GM18511 (cell line): ENCODE data around the gene MZB1.
A peak's percentile ranks its signal among the peaks of the same experiment; 100 is the strongest.
"Not testable (repeated sequence)": the region's sequence is repeated elsewhere in the genome, so short reads cannot be mapped to it uniquely, and the experiment has no call there.

Experiments
- ATAC-seq: cut with Tn5 transposase; IDR thresholded peaks from one replicate; pipeline ENCODE4 v1.9.1; 2021; ENCODE audit warnings: mild to moderate bottlenecking, moderate library complexity; ENCODE audit not compliant: unreplicated experiment

Gene MZB1

DNA sequence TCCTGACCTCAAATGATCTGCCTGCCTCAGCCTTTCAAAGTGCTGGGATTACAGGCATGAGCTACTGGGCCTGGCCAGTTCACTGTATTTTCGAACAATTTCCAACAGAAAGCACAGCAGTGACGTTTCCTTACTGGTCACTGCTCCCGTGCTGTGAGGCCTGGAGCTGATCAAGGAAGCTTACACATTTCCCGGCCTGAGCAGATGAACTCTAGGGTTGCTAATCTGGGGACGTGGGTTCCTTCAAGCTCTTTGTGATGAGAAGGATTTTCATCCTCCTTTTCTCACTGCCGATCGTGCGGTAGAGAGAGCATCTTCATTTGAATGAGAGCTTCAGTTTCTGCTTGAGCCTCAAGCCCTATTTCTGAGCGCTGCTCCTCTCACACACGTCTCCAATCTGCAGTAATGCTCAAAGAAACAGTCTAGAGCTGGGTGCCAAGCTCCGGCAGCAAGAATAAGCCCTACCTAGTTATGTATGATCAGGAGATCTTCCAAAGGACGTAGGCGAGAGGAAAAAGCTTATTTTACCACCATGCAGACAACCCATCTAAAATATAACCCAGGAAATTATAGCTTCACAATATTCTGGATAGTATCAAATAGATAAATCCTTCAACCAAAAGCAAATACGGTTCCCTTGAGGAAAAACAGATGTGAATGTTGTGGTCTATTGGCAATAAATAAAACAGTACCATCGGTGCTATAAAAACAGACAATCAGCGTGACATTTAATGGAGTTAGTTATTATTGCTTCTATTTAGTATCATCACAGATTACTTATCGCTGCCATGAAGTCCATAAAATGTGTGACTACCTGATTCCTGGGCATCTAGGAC is 21.5 kb upstream of the MZB1 start:
- no peak for ATAC-seq

DNA sequence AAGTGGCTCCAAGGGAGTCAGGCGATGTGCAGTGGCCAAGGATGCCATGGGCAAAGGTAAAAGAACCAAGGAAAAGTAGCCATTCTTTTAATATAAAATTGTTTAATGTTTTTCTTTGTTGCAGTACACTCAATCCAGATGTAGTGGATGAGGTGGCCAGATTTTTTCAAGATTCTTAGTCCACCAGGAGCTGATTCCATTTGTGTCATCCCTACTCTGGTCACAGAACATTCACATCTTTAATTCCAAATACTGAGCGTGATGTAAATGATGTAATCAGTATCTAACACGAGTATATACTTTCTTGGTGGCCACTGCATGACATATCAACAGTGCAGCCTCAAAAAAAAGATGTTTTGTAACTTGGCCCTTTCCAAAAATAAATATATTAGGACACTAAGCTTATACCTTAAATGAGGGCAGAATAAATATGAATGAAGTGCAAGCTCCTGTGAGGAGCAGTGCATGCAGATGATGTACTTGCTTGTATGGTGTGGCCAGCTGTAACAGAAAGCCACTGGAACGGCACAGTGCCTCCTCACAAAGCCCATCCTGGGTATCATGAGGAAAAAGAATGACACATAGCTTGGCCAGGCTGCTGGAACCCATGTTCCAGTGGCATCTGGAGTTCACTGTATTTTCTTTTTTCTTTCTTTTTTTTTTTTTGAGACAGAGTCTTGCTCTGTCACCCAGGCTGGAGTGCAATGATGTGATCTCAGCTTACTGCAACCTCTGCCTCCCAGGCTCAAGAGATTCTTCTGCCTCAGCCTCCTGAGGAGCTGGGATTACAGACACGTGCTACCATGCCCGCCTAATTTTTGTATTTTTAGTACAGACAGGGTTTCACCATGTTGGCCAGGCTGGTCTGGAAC is 20.6 kb upstream of the MZB1 start:
- no peak for ATAC-seq

DNA sequence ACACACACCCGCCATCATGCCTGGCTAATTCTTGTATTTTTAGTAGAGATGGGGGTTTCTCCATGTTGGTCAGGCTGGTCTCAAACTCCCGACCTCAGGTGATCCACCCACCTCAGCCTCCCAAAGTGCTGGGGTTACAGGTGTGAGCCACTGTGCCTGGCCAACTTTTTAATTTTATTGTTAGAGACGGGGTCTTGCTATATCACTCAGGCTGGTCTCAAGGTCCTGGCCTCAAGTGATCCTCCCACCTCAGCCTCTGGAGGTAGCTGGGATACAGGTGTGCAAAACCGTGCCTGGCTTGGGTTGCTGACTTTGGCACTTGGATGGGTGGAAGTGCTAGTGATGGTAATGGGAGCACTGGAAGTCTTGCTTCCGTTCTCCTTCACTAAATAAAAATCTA is 19.4 kb upstream of the MZB1 start:
- not testable (repeated sequence) for ATAC-seq

DNA sequence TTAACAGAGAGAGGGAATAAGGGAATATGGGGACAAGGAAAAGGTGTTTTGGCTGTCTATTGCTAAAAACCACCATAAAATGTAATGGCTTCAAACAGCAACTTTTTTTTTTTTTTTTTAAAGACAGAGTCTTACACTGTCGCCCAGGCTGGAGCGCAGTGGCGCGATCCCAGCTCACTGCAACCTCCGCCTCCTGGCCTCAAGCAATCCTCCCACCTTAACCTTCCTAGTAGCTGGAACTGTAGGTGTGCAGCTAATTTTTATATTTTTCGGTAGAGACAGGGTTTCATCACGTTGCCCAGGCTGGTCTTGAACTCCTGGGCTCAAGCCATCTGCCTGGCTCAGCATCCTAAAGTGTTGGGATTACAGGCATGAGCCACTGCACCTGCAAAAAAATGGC is 18.5 kb upstream of the MZB1 start:
- no peak for ATAC-seq

DNA sequence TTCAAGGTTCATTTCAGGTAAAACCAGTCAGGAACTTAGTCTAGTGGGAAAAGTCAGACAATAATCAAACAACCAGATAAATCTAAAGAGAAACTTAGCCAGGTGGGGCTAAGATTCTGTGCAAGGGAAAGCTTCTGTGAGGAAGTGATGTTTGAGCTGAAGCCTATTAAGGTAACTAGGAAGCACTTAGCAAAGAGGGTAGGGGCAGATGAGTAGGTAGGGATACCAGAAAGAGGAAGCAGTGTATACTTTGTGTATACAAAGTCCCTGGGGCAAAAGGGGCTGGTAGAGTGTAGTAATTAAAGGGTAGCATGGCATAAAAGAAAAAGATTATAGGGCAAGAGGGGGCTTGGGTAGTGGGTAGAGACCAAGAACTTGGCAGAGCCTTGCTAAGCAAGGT is 17.8 kb upstream of the MZB1 start:
- no peak for ATAC-seq

DNA sequence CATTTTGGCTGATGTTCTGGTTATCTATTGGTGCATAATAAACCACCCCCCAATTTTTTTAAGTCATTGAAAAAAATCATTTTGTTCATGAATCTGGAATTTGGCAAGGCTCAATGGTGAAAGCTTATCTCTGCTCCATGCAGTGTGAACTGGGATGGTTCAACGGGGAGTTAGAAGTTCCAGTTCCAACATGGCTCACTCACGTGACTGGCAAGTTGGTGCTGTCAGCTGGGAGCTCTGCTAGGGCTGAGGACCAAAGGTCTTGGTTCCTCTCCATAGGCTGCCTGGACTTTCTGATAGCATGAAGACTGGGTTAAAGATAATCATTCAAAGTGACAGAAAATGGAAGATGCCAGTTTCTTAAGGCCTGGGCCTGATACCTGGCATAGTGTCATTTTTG is 17.2 kb upstream of the MZB1 start:
- no peak for ATAC-seq

DNA sequence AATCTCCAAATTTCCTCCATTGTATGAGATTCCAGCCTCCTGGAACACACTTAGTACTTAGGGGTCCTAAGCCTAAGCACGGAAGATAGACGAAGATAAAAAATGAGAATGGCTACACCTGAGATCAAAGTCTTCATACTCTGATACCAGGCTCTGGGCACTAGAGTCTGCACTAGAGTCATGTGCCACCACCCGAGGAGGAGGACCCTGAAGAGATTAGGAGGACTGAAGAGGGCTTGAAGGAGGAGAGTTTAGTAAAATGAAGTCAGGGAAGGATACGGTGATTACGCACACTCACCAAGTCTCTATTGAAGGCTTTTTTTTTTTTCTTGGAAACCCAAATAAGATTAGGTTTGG is 14.7 kb upstream of the MZB1 start:
- no peak for ATAC-seq

DNA sequence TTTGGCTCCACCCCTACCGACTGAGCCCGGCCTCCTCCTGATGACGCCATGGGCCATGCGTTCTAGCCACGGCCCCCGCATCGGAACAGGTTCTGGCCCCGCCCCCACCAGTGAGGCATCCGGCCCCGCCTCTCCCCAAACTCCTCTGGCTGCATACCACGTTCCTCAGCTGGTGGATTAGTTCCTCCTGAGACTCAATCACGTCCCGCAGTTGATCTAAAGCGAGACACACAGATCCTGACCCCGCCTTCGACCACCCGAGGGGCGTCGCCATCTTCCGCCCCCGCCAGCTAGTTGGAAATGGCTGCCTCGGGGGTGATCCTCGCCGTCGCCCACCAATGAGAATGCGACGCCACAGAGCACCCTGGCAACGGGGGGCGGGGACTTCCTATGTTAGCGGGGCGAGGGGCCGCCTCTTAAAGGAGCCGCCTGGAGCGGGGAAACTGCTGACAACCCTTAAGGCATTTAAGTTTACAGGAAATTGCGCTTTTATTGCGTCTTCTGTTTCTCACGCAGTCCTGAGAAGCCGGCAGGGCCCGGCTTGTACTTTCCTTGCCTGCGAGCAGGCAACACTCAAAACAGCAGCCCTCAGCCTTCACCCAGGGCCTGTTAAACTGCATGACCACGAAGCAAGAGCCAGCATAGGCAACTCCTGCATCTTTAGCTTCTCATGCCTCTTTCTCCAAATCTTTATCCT is 14.2 kb upstream of the MZB1 start, which contains the start of gene SPATA24:
SPATA24 (minus strand) TSS at position 303 of the 697 bp plus-strand sequence; CDS start at position 274, 29 bp downstream.
- ATAC-seq = peak; percentile 86

DNA sequence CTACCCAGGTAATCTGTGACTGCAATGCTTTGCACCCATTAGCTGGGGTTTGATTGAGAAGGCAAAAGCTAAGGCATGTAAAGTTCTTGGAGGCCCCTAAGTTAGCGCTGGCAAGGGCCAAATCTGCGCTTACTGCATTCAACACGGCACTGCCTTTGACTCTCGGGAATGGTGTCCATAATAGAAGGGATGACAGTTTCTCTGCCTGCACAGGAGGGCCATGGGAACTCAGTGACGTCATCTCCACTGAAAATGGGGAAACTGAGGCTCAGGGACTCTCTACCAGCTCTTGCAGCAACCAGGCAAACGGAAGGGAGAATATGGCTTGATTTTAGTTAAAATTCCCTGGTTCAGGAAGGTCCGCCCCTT is 13.7 kb upstream of the MZB1 start:
- ATAC-seq = no peak

DNA sequence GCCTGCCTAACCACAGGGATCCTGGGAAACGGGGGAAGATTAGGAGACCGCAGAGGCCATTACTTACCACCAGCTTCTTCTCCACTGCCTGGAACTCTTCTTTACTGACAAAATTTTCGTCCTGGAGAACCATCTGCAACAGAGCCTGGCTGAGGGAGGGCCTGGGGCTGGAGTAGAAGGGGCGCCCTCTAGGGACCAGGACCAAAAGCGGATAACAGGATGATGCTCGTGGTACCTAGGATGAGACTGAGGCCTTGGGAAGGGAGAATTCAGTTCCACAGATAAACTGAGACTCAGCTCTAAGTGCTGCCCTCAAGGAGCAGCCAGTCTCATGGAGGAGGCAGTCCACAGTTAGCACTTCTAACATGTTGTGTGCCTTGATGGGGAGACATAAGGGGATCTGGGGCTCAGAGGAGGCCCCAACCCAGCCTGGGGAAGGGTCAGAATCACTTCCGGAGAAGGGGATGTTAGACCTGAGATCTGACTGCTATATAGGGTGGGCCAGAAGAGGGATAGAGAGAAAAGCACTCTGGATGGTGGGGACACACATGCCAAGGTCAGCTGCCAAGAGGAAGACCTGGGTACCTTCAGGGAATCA is 12.9 kb upstream of the MZB1 start:
- no peak for ATAC-seq

DNA sequence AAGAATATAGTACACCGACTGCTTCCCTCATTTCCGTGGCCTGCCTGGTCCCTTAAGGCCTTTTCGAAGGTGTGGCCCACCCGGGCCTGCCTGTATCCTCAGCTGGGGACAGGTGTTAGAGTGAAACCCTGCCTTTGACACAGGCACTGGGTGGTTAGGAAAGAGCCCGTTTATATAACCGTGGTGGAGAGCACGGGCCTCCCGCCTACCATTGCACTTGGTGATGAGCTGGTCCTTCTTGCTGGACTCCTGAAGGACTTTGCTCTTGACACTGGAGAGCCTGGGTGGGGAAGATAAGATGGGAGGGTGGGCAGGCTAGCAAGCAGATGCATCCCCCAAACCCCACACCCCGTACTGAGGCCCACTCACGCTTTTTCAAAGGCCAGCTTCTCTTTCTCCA is 11.8 kb upstream of the MZB1 start:
- ATAC-seq = no peak

DNA sequence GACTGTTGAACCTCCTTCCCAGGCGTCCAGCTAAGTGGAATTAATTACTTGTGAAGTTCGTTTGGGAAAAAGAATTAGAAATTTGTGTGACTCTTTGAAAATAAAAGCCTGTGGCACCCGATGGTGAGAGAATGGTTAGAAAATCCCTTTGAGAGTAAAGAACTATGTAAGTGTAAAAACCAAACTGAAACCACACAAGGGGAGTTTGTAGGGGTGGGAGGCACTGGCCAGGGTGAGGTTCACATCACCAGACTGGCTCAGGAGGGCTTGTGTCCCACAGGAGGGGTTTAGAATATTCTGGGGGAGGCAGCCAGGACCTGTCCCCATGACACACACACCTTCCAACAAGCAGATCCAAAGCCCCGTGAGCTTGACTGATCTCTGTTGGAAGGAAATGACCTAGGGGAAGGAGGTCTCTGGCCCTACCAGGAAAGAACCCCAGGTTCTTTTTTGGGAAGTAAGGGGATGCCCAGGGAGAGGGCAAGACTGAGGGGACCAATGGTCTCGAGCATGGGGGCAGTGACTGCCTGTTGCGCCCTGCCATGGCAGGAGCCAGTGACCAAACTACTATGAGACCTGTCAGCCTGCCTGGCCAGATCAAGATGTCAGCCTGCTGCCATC is 9.9 kb upstream of the MZB1 start:
- no peak for ATAC-seq

DNA sequence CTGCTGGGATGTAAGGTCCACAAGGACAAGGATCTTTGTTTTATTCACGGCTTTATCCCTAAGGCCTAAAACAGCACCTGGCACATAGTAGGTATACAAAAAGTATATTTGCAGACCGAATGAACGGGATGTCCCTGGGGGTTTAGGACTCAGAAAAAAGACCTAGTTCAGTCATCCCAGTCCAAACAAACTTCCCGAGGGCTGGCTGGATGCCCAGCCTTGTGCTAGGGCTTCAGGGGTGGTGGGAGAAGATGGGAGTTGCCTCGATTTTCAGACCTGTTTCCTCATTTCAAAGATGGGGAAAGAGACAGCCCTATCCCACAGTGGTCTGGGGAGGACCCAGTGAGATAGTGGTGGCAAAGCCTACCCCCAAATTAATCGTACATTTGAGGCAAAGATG is 8.2 kb upstream of the MZB1 start:
- no peak for ATAC-seq

DNA sequence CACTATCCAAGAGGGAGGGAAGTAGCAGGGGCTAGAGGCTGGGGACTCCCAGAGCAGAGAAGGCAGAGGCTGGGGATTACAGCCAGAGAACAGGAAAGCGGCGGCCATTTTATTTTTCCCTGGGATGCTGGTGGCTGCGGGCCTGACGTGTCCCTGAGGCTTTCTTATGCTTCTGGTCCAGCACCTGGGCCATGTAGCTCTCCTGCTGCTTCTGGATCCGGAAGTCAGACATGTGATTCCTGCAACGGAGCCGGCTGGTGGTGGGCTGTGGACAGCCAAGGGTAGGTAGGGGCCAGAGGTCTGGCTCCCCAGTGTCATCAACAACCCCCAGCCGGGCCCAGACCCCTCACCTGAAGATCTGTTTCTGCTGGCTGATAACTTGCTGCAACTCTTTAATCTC is 7.0 kb upstream of the MZB1 start:
- ATAC-seq = no peak

DNA sequence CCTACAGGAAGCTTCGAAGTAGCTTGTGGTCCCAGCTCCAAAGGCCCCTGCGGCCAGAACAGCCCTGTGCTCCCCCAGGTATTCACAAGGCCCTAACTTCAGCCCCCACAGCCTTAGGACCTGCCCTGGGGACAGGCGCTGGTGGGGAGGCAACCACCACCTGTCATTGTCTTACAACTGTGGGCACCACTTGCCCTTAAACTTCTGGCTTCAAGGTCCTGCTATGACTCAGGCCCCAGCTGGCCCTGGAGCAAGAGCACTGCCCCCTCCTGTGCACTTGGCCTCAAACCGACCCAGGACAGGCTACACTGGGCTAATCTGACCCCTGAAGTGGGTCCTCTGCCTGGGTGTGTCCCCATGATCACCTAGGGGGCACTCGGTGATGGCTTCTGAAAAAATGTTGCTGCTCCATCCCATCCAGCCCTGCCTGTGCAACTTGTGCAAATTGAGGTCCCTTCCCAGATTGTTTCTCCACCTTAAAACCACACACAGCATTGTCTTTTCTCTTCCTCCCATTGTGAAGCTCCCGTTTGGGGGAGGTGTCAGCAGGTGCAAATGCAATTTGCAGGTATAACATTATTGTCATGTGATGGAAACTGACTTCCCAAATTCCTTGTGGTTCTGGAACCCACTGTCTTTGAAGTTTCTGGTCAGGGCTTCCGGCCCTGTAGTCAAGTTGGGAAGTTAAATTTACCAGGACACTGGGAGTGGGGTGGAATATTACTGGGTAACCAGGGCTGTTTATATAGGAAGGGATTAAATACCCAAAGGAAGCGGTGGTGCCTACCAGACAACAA is 6.3 kb upstream of the MZB1 start:
- no peak for ATAC-seq

DNA sequence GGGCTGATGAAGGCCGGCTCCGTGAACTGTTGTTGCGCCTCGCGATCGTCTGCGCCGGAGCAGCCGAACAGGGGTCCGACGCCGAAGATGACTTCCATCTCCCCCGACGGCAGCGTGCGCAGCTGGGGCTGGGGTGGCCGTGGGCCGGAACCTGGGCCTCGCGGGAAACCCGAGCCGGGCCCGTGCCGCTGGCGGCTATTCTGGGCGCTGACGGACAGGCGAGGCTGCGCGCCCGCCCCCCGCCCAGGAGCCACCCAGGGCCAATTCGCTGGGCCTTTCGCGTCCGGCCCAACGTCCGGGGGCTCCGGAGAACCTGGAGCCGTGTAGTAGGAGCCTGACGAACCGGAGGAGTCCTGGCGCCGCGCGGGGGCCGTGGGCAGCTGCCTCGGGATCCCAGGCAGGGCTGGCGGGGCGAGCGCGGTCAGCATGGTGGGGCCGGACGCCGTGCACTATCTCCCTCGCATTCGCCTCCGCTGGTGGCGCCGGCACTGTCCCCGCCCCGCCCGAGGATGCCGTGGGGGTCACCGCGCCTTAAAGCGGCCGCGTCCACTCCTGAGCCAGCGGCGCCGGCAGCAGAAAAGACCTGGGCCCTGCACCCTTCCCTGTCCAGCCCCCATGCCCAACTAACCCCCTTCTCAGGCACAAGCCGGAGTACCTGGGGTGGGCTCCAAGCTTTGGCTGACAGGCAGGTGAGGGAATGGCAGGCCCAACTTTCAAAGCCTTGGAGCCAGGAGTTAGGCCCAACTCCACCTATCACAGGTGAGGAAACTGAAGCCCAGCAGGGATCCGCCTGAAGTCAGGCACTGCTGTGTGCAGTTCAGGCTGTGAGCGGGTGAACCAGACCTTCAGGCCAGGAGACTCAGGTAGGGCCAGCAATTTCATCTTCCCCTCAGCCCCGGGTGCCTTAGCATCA is 5.2 kb upstream of the MZB1 start, which contains the start of gene PROB1:
PROB1 (minus strand) TSS at position 451 of the 913 bp plus-strand sequence; CDS start at position 428, 23 bp downstream.
- no peak for ATAC-seq

DNA sequence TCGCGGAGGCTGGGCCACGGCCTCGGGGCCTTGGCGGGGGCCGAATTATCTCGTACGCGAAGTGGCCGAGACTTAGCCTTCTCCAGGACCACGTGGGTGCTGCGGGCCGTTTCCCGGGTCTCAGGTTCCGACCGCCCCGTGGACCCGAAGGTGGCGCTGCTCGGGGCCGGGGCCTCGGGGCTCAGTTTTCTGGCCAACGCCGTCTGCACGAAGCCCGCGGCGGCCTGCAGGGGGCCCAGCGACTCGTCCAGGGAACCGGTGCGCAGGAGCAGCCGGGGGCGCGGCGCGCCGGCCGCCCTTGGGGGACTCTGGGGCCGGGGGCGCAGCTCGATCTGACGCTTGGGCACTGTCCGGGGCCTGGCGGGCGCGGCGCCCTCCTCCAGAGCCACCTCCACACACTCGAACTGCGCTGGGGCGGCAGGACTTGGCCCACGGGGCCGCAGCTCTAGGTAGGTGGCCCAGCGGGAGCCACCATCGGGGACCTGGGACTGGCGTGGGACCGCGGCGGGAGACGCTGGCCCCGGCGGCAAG is 4.5 kb upstream of the MZB1 start:
- ATAC-seq = peak; percentile 24

DNA sequence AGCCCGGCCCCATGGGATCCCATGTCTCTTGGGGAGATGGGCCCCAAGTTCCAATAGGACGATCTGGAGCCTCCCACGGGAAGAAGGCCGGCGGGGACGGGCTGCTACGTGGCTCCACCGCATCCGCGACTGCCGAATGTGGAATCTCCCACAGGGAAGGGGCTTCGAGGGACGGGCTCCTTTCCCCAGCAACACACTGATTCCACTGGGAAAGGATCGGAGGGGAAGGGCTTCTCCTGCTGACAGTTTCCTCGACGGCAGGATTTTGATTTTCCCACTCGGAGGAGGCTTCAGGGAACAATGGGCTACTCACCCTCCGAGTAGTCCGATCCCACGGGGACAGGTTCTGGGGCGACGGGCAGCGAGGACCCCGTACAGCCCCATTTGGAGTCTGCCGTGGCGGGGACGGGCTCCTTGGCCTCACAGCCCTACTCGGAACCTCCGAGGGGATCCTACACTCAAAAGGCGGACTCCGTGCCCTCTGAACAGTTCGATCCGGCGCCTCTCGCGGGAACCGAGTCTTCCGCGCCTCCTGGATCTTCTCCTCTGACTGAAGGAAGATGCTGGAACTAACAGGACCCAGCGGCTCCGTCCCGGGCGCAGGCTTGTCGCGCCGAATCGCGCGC is 3.9 kb upstream of the MZB1 start:
- no peak for ATAC-seq
